Astrocyte of the cerebellum (primary cell): Measurements from ENCODE around the gene EFNA1.

Experiments used
- DNase-seq: peaks from one replicate; pipeline ENCODE4 v3.0.0-alpha.2; 2011; ENCODE audit warnings: low read depth
- H3K4me3 ChIP-seq: 2 replicates; pipeline ENCODE4 v1.5.1; 2011; ENCODE audit warnings: mild to moderate bottlenecking, low read depth, low read length, moderate library complexity
- CTCF ChIP-seq: IDR thresholded peaks from 2 replicates; pipeline ENCODE4 v1.5.1; 2012; ENCODE audit warnings: low read length, low read depth, moderate library complexity, mild to moderate bottlenecking; ENCODE audit errors: missing control alignments
- in situ Hi-C: cut with HindIII; loops from 2 replicates; pipeline ENCODE4 v1.10.0; 2017; ENCODE audit warnings: low sequenced_read_pairs

The EFNA1 gene

GRCh38 chr1:155170806-155171205 is 43.1 kb downstream of the EFNA1 start:
- in situ Hi-C loops = no loop called here
- DNase-seq = no peak
- no peak overlapping the region for H3K4me3 ChIP-seq
- no peak for TF ChIP-seq CTCF

- no peak for TF ChIP-seq CTCF
- in situ Hi-C loops = no loop called here
- peak overlapping the region; percentile 96 for H3K4me3 ChIP-seq
- DNase-seq = no peak
These were observed 44.4 kb downstream of the EFNA1 start for GRCh38 chr1:155171836-155172731.

DNA sequence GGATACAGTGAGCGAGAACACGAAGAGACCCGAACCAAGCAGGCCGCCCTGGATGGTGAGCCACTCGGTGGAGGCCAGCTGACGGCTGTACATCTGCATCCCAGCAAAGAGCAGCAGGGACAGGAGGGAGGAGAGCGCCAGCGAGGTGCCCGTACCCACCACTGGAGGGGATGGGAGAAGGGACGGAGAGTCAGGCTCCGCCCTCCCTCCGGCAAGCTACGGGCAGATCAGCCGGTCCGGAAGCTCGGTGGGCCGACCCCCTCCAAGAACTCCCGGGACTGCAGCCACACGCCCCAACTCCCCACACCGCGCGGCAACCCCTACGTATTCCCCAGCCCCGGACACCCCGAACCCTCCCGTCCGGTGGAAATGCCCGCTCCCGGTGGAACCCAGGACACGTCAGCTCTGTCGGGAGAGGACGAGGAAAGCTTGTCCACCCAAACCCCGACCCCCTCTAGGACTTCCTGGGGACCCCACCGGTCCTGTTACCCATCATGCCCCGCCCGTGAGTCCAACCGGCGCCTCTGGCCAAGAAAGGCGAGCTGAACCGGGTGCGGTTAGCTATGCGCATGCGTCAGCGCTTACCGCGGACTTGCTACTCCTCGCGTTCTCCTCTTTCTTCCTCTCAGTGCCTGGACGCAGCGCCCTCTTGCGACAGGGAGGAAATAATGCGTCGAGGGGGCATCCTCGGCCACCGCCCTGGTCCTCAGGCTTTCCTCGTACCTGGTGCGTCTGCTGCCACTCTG is 45.2 kb downstream of the EFNA1 start, which contains the start of gene KRTCAP2:
Gene KRTCAP2, minus strand, starts transcription at position 573 of the 746 bp plus-strand sequence. Its CDS starts 80 bp downstream, at position 493.
- in situ Hi-C loops = no loop called here

GRCh38 chr1:155173478-155174323 is 46.0 kb downstream of the EFNA1 start, which contains the start of gene TRIM46:
TSS of gene TRIM46 (plus strand) at chr1:155173849. CDS start at chr1:155173967, 118 bp downstream.
- peak within 1 kb of the TSS; percentile 96 for H3K4me3 ChIP-seq
- no peak for DNase-seq
- in situ Hi-C loops = no loop called here
- TF ChIP-seq CTCF = no peak

More for the DNA sequence above, 45.2 kb downstream of the EFNA1 start, which contains the start of gene KRTCAP2:
- peak; percentile 91 for DNase-seq
- H3K4me3 ChIP-seq = peak within 1 kb of the TSS; percentile 96
- peak; percentile 93 for TF ChIP-seq CTCF

DNA sequence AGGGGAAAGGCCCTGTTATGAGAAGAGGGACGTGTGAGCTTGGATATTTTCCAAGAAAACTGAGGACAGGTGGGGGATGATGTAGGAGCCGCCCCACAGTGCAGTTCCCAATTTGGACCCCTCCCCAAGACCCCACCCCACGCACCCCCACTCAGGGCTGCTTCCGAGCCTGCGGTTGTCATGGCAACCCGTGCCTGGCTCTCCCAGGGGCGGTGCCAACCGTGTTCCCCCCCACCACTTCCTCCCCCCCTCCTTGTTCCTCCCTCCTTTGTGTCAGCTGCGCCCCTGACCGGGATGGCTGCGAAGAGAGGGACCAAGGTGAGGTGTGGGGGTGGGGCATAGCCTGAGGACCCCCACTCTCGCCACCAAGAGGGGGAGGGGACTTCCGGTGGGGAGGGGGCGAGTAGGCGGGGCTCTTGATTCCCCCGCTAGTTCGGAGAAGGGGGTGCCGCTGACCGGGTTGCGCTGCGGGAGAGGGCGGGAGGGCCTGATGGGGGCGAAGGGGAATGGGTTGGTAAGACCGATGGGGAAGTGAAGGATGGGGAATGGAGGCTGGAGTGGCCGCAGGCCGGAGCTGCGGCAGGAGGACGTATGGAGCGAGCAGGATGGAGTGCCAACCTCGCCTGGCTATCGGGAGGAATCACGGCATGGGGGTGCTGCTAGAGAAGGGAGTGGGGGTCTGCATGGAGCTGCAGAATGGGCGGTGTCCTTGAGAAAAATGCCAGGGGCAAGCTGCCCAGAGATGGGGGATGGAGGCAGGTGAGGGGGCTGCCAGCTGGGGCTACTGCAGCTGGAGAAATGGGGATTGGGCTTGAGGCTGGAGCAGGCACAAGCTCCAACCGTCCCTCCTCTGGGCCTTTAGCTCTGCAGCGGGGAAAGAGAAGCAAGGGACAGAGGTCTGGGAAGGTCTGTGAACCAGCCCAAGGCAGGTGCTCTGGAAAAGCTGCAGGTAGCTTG is 46.9 kb downstream of the EFNA1 start:
- peak overlapping the region; percentile 96 for H3K4me3 ChIP-seq
- in situ Hi-C loops = no loop called here
- no peak for DNase-seq
- no peak for TF ChIP-seq CTCF
